ENCODE measurements around the gene MATN1.
A peak's percentile ranks its signal among the peaks of the same experiment; 100 is the strongest.

MATN1 gene

GRCh38 chr1:30749691-30750583, 26.6 kb upstream of the MATN1 start:
- Histone ChIP-seq H3K9ac (ENCODE audit: low read length) (no peak overlapping the region), H2AFZ (ENCODE audit: insufficient read depth, low read length, poor library complexity) (no peak overlapping the region), H4K8ac (ENCODE audit: low read depth, low read length) (no peak overlapping the region), H3K18ac (ENCODE audit: low read length) (no peak overlapping the region), H3K79me2 (ENCODE audit: control insufficient read depth, insufficient read depth, low read length, poor library complexity) (peaks cover 1% of the 10 kb centered on the region), H3K23ac (ENCODE audit: low read length) (no peak overlapping the region), H3K4me3 (ENCODE audit: low read depth, low read length) (no peak overlapping the region), H3K27me3 (ENCODE audit: insufficient read depth, low read length) (no peaks in the 10 kb centered on the region), H3K4me1 (ENCODE audit: control insufficient read depth in 1 of 2, insufficient read depth in 2 of 2, low read length in 2 of 2) (peaks cover 4 to 13% of the 10 kb centered on the region in 2 experiments), H3K36me3 (ENCODE audit: control insufficient read depth in 1 of 2, insufficient read depth in 2 of 2, low read length in 2 of 2) (no peaks in the 10 kb centered on the region), H2AK5ac (ENCODE audit: low read length) (no peak overlapping the region), H3K14ac (ENCODE audit: low read length) (no peak overlapping the region), H3K9me3 (ENCODE audit: insufficient read depth, low read depth, low read length) (no peaks in the 10 kb centered on the region), H2BK5ac (ENCODE audit: low read depth, low read length, poor library complexity) (no peak overlapping the region), H4K12ac (ENCODE audit: low read depth, low read length) (no peak overlapping the region), H2BK120ac (ENCODE audit: insufficient read depth, low read length, poor library complexity) (no peak overlapping the region), H4K91ac (ENCODE audit: low read depth, low read length) (no peak overlapping the region), H3K27ac (ENCODE audit: low read depth, low read length) (no peak overlapping the region), H3K4me2 (ENCODE audit: low read length) (no peak overlapping the region), H3K4ac (ENCODE audit: low read depth, low read length) (no peak overlapping the region), H3K79me1 (ENCODE audit: low read length) (peaks cover 2% of the 10 kb centered on the region), H2BK12ac (ENCODE audit: low read length) (no peak overlapping the region)
- no CpG with 5 or more reads among the region's 23 CpGs for WGBS (ENCODE audit: extremely low coverage, insufficient coverage, insufficient read length)
- no peak for DNase-seq

- no peak overlapping the region for H3K23ac ChIP-seq (ENCODE audit: low read length)
- DNase-seq: no peak
- no peaks in the 10 kb centered on the region for H3K27me3 ChIP-seq (ENCODE audit: insufficient read depth, low read length)
- H3K27ac ChIP-seq (ENCODE audit: low read depth, low read length): no peak overlapping the region
- H3K4me3 ChIP-seq (ENCODE audit: low read depth, low read length): no peak overlapping the region
- peaks cover 2% of the 10 kb centered on the region for H3K79me1 ChIP-seq (ENCODE audit: low read length)
- no peaks in the 10 kb centered on the region for H3K36me3 ChIP-seq (ENCODE audit: control insufficient read depth in 1 of 2, insufficient read depth in 2 of 2, low read length in 2 of 2)
- H4K8ac ChIP-seq (ENCODE audit: low read depth, low read length): peak overlapping the region; percentile 14
- no peaks in the 10 kb centered on the region for H3K9me3 ChIP-seq (ENCODE audit: insufficient read depth, low read depth, low read length)
- H3K4me1 ChIP-seq (ENCODE audit: control insufficient read depth in 1 of 2, insufficient read depth in 2 of 2, low read length in 2 of 2): peaks cover 4 to 13% of the 10 kb centered on the region in 2 experiments
- peaks cover 1% of the 10 kb centered on the region for H3K79me2 ChIP-seq (ENCODE audit: control insufficient read depth, insufficient read depth, low read length, poor library complexity)
- no peak overlapping the region for H3K9ac ChIP-seq (ENCODE audit: low read length)
- H2BK12ac ChIP-seq (ENCODE audit: low read length): peak overlapping the region; percentile 14
- no peak overlapping the region for H4K12ac ChIP-seq (ENCODE audit: low read depth, low read length)
- peak overlapping the region; percentile 18 for H2BK5ac ChIP-seq (ENCODE audit: low read depth, low read length, poor library complexity)
- peak overlapping the region; percentile 25 for H3K18ac ChIP-seq (ENCODE audit: low read length)
- WGBS (ENCODE audit: extremely low coverage, insufficient coverage, insufficient read length): no CpG with 5 or more reads among the region's 16 CpGs
- no peak overlapping the region for H3K4me2 ChIP-seq (ENCODE audit: low read length)
- H2AK5ac ChIP-seq (ENCODE audit: low read length): peak overlapping the region; percentile 35
- H4K91ac ChIP-seq (ENCODE audit: low read depth, low read length): peak overlapping the region; percentile 87
- H2BK120ac ChIP-seq (ENCODE audit: insufficient read depth, low read length, poor library complexity): peak overlapping the region; percentile 70
- peak overlapping the region; percentile 24 for H3K14ac ChIP-seq (ENCODE audit: low read length)
- H2AFZ ChIP-seq (ENCODE audit: insufficient read depth, low read length, poor library complexity): peak overlapping the region; percentile 18
- peak overlapping the region; percentile 37 for H3K4ac ChIP-seq (ENCODE audit: low read depth, low read length)
These were observed 25.5 kb upstream of the MATN1 start for GRCh38 chr1:30748699-30749401.

- Histone ChIP-seq H3K14ac (ENCODE audit: low read length) (peak overlapping the region; percentile 24), H4K8ac (ENCODE audit: low read depth, low read length) (peak overlapping the region; percentile 14), H3K27me3 (ENCODE audit: insufficient read depth, low read length) (no peaks in the 10 kb centered on the region), H3K9me3 (ENCODE audit: insufficient read depth, low read depth, low read length) (no peaks in the 10 kb centered on the region), H4K12ac (ENCODE audit: low read depth, low read length) (no peak overlapping the region), H3K4me1 (ENCODE audit: control insufficient read depth in 1 of 2, insufficient read depth in 2 of 2, low read length in 2 of 2) (peaks cover 4 to 13% of the 10 kb centered on the region in 2 experiments), H3K4ac (ENCODE audit: low read depth, low read length) (peak overlapping the region; percentile 37), H3K36me3 (ENCODE audit: control insufficient read depth in 1 of 2, insufficient read depth in 2 of 2, low read length in 2 of 2) (no peaks in the 10 kb centered on the region), H3K79me2 (ENCODE audit: control insufficient read depth, insufficient read depth, low read length, poor library complexity) (peaks cover 1% of the 10 kb centered on the region), H3K4me2 (ENCODE audit: low read length) (no peak overlapping the region), H2AFZ (ENCODE audit: insufficient read depth, low read length, poor library complexity) (peak overlapping the region; percentile 18), H3K18ac (ENCODE audit: low read length) (peak overlapping the region; percentile 25), H4K91ac (ENCODE audit: low read depth, low read length) (peak overlapping the region; percentile 87), H3K79me1 (ENCODE audit: low read length) (peaks cover 2% of the 10 kb centered on the region), H2AK5ac (ENCODE audit: low read length) (peak overlapping the region; percentile 35), H3K27ac (ENCODE audit: low read depth, low read length) (no peak overlapping the region), H2BK120ac (ENCODE audit: insufficient read depth, low read length, poor library complexity) (peak overlapping the region; percentile 70), H2BK12ac (ENCODE audit: low read length) (peak overlapping the region; percentile 14), H3K4me3 (ENCODE audit: low read depth, low read length) (no peak overlapping the region), H3K9ac (ENCODE audit: low read length) (no peak overlapping the region), H3K23ac (ENCODE audit: low read length) (no peak overlapping the region), H2BK5ac (ENCODE audit: low read depth, low read length, poor library complexity) (peak overlapping the region; percentile 18)
- WGBS (ENCODE audit: extremely low coverage, insufficient coverage, insufficient read length): no CpG with 5 or more reads among the region's 9 CpGs
- no peak for DNase-seq
These were observed 24.8 kb upstream of the MATN1 start for GRCh38 chr1:30748098-30748698.

Data from trophoblast cell (in vitro differentiated cells and primary cell).